Hepatocyte (in vitro differentiated cells): ENCODE results near the gene ZSWIM1.

Experiments
- EZH2 ChIP-seq: fragments of 200-600 bp; sonication (generic); IDR thresholded peaks from 2 replicates; pipeline ENCODE4 v1.6.1; 2016; ENCODE audit warnings: antibody characterized with exemption, mild to moderate bottlenecking, borderline replicate concordance
- EZH2phosphoT487 ChIP-seq: fragments of 200-600 bp; sonication (generic); IDR thresholded peaks from one replicate; pipeline ENCODE4 v1.6.1; 2018; ENCODE audit warnings: antibody characterized with exemption, mild to moderate bottlenecking, low read depth, moderate library complexity; ENCODE audit not compliant: unreplicated experiment, severe bottlenecking
- TF ChIP-seq, protein P1 (sequence below): fragments of 200-600 bp; sonication (generic); IDR thresholded peaks from 2 replicates; pipeline ENCODE4 v1.5.1; 2016; ENCODE audit warnings: antibody characterized with exemption, mild to moderate bottlenecking; ENCODE audit not compliant: poor library complexity

DNA sequence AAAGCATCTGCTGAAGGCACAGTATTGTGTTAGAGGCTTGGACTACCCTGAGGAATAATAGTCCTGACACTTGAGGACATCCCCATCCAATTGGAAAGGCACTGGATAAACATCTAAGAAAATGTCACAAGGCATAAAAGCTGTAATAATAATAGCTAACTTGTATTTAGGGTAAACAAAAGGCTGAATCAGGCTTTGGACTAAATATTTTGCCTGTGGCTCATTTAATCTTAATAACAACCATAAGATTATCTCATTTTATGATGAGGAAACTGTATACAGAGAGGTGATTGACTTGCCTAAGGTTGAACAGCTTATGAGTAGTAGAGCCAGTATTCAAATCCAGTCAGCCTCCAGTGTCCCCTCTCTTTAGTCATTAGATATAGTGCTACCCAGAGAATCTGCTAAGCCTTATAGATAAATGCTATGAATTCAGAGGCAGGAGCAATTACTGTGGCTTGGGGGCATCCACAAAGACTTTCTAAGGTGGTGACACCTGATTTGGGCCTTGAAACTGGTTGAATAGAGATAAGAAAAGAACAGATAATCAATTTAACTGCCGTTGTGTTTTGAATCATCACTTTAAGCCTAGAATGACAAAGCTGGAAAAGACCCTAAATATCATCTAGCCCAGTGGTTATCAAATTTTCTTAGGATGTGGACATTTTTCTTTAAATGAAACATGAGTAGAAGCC lies 7.5 kb upstream of the ZSWIM1 start:
- TF ChIP-seq, protein P1, sequence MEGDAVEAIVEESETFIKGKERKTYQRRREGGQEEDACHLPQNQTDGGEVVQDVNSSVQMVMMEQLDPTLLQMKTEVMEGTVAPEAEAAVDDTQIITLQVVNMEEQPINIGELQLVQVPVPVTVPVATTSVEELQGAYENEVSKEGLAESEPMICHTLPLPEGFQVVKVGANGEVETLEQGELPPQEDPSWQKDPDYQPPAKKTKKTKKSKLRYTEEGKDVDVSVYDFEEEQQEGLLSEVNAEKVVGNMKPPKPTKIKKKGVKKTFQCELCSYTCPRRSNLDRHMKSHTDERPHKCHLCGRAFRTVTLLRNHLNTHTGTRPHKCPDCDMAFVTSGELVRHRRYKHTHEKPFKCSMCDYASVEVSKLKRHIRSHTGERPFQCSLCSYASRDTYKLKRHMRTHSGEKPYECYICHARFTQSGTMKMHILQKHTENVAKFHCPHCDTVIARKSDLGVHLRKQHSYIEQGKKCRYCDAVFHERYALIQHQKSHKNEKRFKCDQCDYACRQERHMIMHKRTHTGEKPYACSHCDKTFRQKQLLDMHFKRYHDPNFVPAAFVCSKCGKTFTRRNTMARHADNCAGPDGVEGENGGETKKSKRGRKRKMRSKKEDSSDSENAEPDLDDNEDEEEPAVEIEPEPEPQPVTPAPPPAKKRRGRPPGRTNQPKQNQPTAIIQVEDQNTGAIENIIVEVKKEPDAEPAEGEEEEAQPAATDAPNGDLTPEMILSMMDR, result no peak
- no peak for TF ChIP-seq EZH2
- no peak for TF ChIP-seq EZH2phosphoT487
